Tongue (tissue), 2 donors: Measurements from ENCODE around the gene CAMK2G. TPM values are rescaled to one million over a fixed set of nuclear protein-coding genes. Genes with fewer than 3 reads are reported as not detected.

Source experiments
- DNase-seq: peaks from one replicate; pipeline ENCODE4 v3.0.0-alpha.2; 2015
- total RNA-seq: library from RNA; depleted of rRNA; stranded (reverse); fragments of >200 nt; gene quantifications from one replicate; pipeline ENCODE4 v1.2.3, GENCODE V29; 2014

CAMK2G gene
- total RNA-seq, 1 donor from 2014 or later = 37.7 TPM

GRCh38 chr10:73863039-73863817 lies 11.1 kb downstream of the CAMK2G start:
- DNase-seq = no peak

- no peak for DNase-seq
Observed at GRCh38 chr10:73862011-73862410, 12.3 kb downstream of the CAMK2G start.

GRCh38 chr10:73859784-73860491 lies 14.4 kb downstream of the CAMK2G start:
- DNase-seq = no peak

- no peak for DNase-seq
Observed at GRCh38 chr10:73859428-73859783, 14.9 kb downstream of the CAMK2G start.

- DNase-seq = no peak
Observed at GRCh38 chr10:73858750-73859427, 15.5 kb downstream of the CAMK2G start.

GRCh38 chr10:73858013-73858708 lies 16.2 kb downstream of the CAMK2G start:
- DNase-seq = no peak

GRCh38 chr10:73857446-73857845 lies 16.9 kb downstream of the CAMK2G start:
- DNase-seq = no peak

GRCh38 chr10:73856261-73856660 lies 18.1 kb downstream of the CAMK2G start:
- DNase-seq = no peak

GRCh38 chr10:73855413-73855812 lies 18.9 kb downstream of the CAMK2G start:
- no peak for DNase-seq

- no peak for DNase-seq
Observed at GRCh38 chr10:73854310-73854709, 20.0 kb downstream of the CAMK2G start.

- no peak for DNase-seq
Observed at GRCh38 chr10:73853196-73853595, 21.2 kb downstream of the CAMK2G start.

- DNase-seq = peak; percentile 29
Observed at GRCh38 chr10:73850863-73851461, 23.4 kb downstream of the CAMK2G start.

- no peak for DNase-seq
Observed at GRCh38 chr10:73850211-73850610, 24.1 kb downstream of the CAMK2G start.

GRCh38 chr10:73848821-73849489 lies 25.4 kb downstream of the CAMK2G start:
- DNase-seq = peak; percentile 92

- DNase-seq = no peak
Observed at GRCh38 chr10:73847031-73847430, 27.3 kb downstream of the CAMK2G start.

- no peak for DNase-seq
Observed at GRCh38 chr10:73843261-73843660, 31.1 kb downstream of the CAMK2G start.

GRCh38 chr10:73842349-73842748 lies 32.0 kb downstream of the CAMK2G start:
- no peak for DNase-seq

GRCh38 chr10:73841526-73842285 lies 32.6 kb downstream of the CAMK2G start:
- DNase-seq = no peak

GRCh38 chr10:73841061-73841421 lies 33.3 kb downstream of the CAMK2G start:
- DNase-seq = no peak

- no peak for DNase-seq
Observed at GRCh38 chr10:73840403-73841060, 33.8 kb downstream of the CAMK2G start.
